AG04449 (cell line): ENCODE results near the gene KPNA2.
"Not testable (repeated sequence)": the region's sequence is repeated elsewhere in the genome, so short reads cannot be mapped to it uniquely, and the experiment has no call there.

Experiments
- CTCF ChIA-PET: fragments of 350-600 bp; formaldehyde crosslinking; extraction: SDS; loops from one replicate; lab custom pipeline; 2021; ENCODE audit warnings: antibody characterized with exemption; lab: Yijun Ruan, JAX
- POLR2A ChIA-PET: fragments of 400-600, 350-600 bp; formaldehyde crosslinking; extraction: SDS; loops from one replicate; lab custom pipeline; 2020; ENCODE audit warnings: antibody characterized with exemption, inconsistent platforms; lab: Yijun Ruan, JAX
- DNase-seq: peaks from one replicate; pipeline ENCODE4 v3.0.0-alpha.2; 2010; ENCODE audit warnings: low read depth, low spot score
- H3K4me3 ChIP-seq: 2 replicates; pipeline ENCODE4 v1.5.1; 2011; ENCODE audit warnings: low read depth, mild to moderate bottlenecking, control low read depth, low read length
- CTCF ChIP-seq: IDR thresholded peaks from one replicate; pipeline ENCODE4 v1.5.1; 2011; ENCODE audit warnings: mild to moderate bottlenecking, moderate library complexity, low read length, control low read depth, inconsistent platforms; ENCODE audit not compliant: insufficient read depth; ENCODE audit errors: missing control alignments

The KPNA2 gene

GRCh38 chr17:68033636-68034451, 1.7 kb upstream of the KPNA2 start:
- no peak overlapping the region for H3K4me3 ChIP-seq
- no peak for TF ChIP-seq CTCF
- CTCF ChIA-PET = no interaction called here
- no peak for DNase-seq
- POLR2A ChIA-PET = no interaction called here

GRCh38 chr17:68034452-68034776, 1.1 kb upstream of the KPNA2 start:
- no peak for DNase-seq
- no peak for TF ChIP-seq CTCF
- ChIA-PET POLR2A (no interaction called here), CTCF (no interaction called here)
- no peak overlapping the region for H3K4me3 ChIP-seq

- ChIA-PET POLR2A (interaction anchor here (1.0 to 1.1 kb wide), 2 partner anchors 16 to 19 kb away, joined by 5 to 8 read pairs; no protein-coding TSS in a partner anchor), CTCF (no interaction called here)
- no peak for TF ChIP-seq CTCF
- peak overlapping the region; percentile 16; the same call in 1 of the 2 replicates for H3K4me3 ChIP-seq
- no peak for DNase-seq
Observed at GRCh38 chr17:68035131-68035522, 408 bp upstream of the KPNA2 start.

- DNase-seq = no peak
- CTCF ChIA-PET = interaction anchor here (0.9 to 1.5 kb wide), 6 partner anchors 9 to 137 kb away, joined by 3 to 6 read pairs (median 3); no protein-coding TSS in a partner anchor
- peak overlapping the region; percentile 96 for H3K4me3 ChIP-seq
- POLR2A ChIA-PET = interaction anchor here (0.6 kb wide), 1 partner anchor 17 kb away, joined by 3 read pairs; no protein-coding TSS in a partner anchor
- no peak for TF ChIP-seq CTCF
Observed at GRCh38 chr17:68036304-68037147, 991 bp downstream of the KPNA2 start.

GRCh38 chr17:68047153-68047846, 11.8 kb downstream of the KPNA2 start:
- ChIA-PET CTCF (interaction anchor here (2.7 kb wide), 1 partner anchor 11 kb away, joined by 6 read pairs; no protein-coding TSS in a partner anchor), POLR2A (no interaction called here)
- DNase-seq = no peak
- no peak overlapping the region for H3K4me3 ChIP-seq
- TF ChIP-seq CTCF = no peak

GRCh38 chr17:68047890-68048542, 12.5 kb downstream of the KPNA2 start:
- CTCF ChIA-PET, H3K4me3 ChIP-seq, DNase-seq: not testable (repeated sequence)
- POLR2A ChIA-PET = interaction anchor here (0.7 kb wide), 1 partner anchor 264 kb away, joined by 3 read pairs; no protein-coding TSS in a partner anchor
